Skeletal muscle satellite cell (primary cell): ENCODE results near the gene SLC25A4.
"Not testable (repeated sequence)": the region's sequence is repeated elsewhere in the genome, so short reads cannot be mapped to it uniquely, and the experiment has no call there.

Source experiments
- H3K27me3 ChIP-seq: 2 replicates; pipeline ENCODE4 v1.7.0; 2013; ENCODE audit warnings: low read length; ENCODE audit not compliant: control insufficient read depth, insufficient read depth
- H3K36me3 ChIP-seq: 2 replicates; pipeline ENCODE4 v1.7.0; 2013; ENCODE audit warnings: mild to moderate bottlenecking, control low read depth, low read length; ENCODE audit not compliant: insufficient read depth
- H3K4me1 ChIP-seq: 2 replicates; pipeline ENCODE4 v1.7.0; 2013; ENCODE audit warnings: low read length; ENCODE audit not compliant: control insufficient read depth, insufficient read depth
- H3K4me2 ChIP-seq: 2 replicates; pipeline ENCODE4 v1.7.0; 2013; ENCODE audit warnings: mild to moderate bottlenecking, low read length
- H3K4me3 ChIP-seq: 2 replicates; pipeline ENCODE4 v1.7.0; 2013; ENCODE audit warnings: low read length
- H3K9ac ChIP-seq: 2 replicates; pipeline ENCODE4 v1.7.0; 2013; ENCODE audit warnings: mild to moderate bottlenecking, low read depth, low read length, moderate library complexity
- H3K9me3 ChIP-seq: replicated peaks from 2 replicates; pipeline ENCODE4 v1.7.0; 2013; ENCODE audit warnings: mild to moderate bottlenecking, control low read depth, low read length

Gene SLC25A4

DNA sequence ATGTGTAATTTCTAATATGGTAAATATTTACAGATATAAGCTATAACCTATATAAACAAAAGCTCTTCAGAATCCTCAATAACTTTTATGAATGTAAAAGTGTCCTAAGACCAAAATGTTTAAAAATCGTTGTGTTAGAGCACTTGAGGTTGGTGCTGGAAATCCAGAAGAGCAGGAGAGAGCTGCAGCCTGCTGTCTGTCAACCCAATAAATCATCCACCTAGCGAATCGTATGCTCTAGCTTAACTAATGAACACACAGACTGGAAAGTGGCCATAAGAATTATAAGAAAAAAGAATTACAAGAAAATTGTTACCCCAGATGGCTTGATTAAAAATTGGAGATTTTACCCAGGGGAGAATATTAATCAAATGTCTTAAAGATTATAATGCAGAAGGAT is 43.7 kb downstream of the SLC25A4 start:
- Histone ChIP-seq H3K4me3 (no peak overlapping the region), H3K4me2 (no peak overlapping the region), H3K4me1 (peaks cover 11% of the 10 kb centered on the region), H3K36me3 (peaks cover 20% of the 10 kb centered on the region), H3K9ac (no peak overlapping the region), H3K9me3 (no peaks in the 10 kb centered on the region), H3K27me3 (no peaks in the 10 kb centered on the region)

DNA sequence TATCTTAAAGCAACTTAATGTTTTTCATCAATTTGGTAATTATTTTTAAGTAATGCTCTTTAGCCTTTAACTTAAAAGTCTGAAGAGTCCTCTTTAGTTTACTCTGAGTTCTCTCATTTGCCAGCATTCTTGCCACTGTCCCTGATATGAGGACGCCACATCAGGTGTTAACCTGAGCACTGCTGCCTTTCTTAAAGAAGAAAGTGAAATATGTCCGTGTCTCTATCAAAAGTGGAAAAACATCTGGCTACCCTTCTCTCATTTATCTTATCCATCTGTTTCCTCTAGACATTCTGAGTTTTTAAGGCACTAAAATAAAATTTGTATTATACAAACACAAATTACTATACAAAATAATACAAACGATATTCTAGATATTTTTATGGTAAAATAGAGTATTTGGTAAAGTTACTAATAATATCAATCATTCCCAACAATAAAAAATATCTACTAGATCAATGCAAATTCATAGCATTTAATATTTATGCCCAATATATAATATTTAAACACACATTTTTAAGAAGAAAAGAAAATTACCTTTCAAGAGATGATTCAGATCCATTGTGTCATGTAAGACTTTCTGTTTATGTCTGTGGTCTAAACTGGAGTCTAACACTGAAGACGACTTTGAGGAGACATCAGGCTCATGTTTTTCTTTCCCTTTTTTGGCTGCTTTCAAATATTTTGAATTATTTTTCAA is 46.7 kb downstream of the SLC25A4 start:
- peaks cover 3% of the 10 kb centered on the region for H3K4me1 ChIP-seq
- no peak overlapping the region for H3K4me3 ChIP-seq
- peaks cover 20% of the 10 kb centered on the region for H3K36me3 ChIP-seq
- no peaks in the 10 kb centered on the region for H3K27me3 ChIP-seq
- no peak overlapping the region for H3K4me2 ChIP-seq
- no peak overlapping the region for H3K9ac ChIP-seq
- no peaks in the 10 kb centered on the region for H3K9me3 ChIP-seq

DNA sequence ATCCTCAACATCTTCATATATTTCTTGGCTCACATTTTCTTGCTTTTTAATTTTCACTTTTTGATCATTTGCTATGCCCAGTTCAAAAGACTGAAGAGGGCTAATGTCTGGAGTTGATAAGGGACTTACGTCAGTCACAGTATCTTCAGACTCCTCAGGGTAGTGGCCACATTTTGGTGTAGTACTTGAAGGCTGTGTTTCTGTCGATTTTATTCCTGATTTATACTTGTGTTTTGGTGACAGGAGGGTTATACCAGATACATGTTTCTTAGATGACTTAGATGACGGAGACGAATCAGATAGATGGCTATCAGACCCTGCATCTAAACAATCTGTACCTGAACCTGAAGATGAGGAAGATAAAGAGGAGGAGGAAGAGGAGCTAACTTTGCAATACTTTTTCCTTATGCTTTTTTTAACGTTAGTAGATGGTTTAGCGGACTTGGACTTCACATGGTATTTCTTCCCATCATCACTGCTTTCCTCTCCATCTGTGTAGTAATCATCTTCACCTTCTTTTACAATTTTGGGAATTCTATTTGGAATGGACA is 47.3 kb downstream of the SLC25A4 start:
- Histone ChIP-seq H3K4me2 (no peak overlapping the region), H3K9ac (no peak overlapping the region), H3K4me1 (no peaks in the 10 kb centered on the region), H3K27me3 (no peaks in the 10 kb centered on the region), H3K4me3 (no peak overlapping the region), H3K36me3 (peaks cover 20% of the 10 kb centered on the region), H3K9me3 (no peaks in the 10 kb centered on the region)

GRCh38 chr4:185192059-185192458 is 49.0 kb downstream of the SLC25A4 start:
- Histone ChIP-seq H3K4me2 (no peak overlapping the region), H3K4me3 (no peak overlapping the region), H3K9ac (no peak overlapping the region), H3K9me3 (no peaks in the 10 kb centered on the region), H3K27me3 (no peaks in the 10 kb centered on the region), H3K36me3 (peaks cover 20% of the 10 kb centered on the region), H3K4me1 (no peaks in the 10 kb centered on the region)

GRCh38 chr4:185194924-185195888 is 52.1 kb downstream of the SLC25A4 start:
- H3K9me3 ChIP-seq, result no peaks in the 10 kb centered on the region
- peaks cover 5% of the 10 kb centered on the region for H3K36me3 ChIP-seq
- H3K4me2 ChIP-seq, result no peak overlapping the region
- no peak overlapping the region for H3K9ac ChIP-seq
- H3K27me3 ChIP-seq, result no peaks in the 10 kb centered on the region
- H3K4me1 ChIP-seq, result no peaks in the 10 kb centered on the region
- H3K4me3 ChIP-seq, result no peak overlapping the region

- H3K36me3 ChIP-seq, result no peaks in the 10 kb centered on the region
- no peaks in the 10 kb centered on the region for H3K9me3 ChIP-seq
- H3K27me3 ChIP-seq, result no peaks in the 10 kb centered on the region
- H3K4me3 ChIP-seq, result no peak overlapping the region
- H3K9ac ChIP-seq, result no peak overlapping the region
- H3K4me1 ChIP-seq, result peaks cover under 1% of the 10 kb centered on the region
- H3K4me2 ChIP-seq, result no peak overlapping the region
These were observed 53.4 kb downstream of the SLC25A4 start for GRCh38 chr4:185196437-185196836.

- not testable (repeated sequence) for H3K4me2 ChIP-seq, H3K27me3 ChIP-seq, H3K9ac ChIP-seq, H3K36me3 ChIP-seq, H3K9me3 ChIP-seq, H3K4me3 ChIP-seq
- H3K4me1 ChIP-seq, result peaks cover 18% of the 10 kb centered on the region
These were observed 55.1 kb downstream of the SLC25A4 start for GRCh38 chr4:185198189-185198588.
